Body of pancreas (tissue), 4 donors: ENCODE results near the gene DDIT4.
A peak's percentile ranks its signal among the peaks of the same experiment; 100 is the strongest.

Source experiments
- CTCF ChIP-seq, 7 experiments: fragments of 450-650 bp in 4 of 7; fragments of 200-600 bp in 3 of 7; sonication (generic) in 3 of 7; IDR thresholded peaks; one replicate each; pipeline ENCODE4 v1.5.1; 2016 to 2019; ENCODE audit warnings: antibody characterized with exemption in 7 of 7
- POLR2A ChIP-seq, 3 donors: fragments of 450-650 bp; IDR thresholded peaks; one replicate each; pipeline ENCODE4 v1.6.1; 2016; ENCODE audit warnings: antibody characterized with exemption in 3 of 3, mild to moderate bottlenecking in 2 of 3

GRCh38 chr10:72320676-72321247 is 47.0 kb downstream of the DDIT4 start:
- TF ChIP-seq POLR2A (IDR thresholded peaks at IDR 0.05) = peak in 2 of 3 donors; percentile 35 to 37
- no peak for TF ChIP-seq CTCF (IDR thresholded peaks at IDR 0.05)
